SK-N-SH treated with all-trans-retinoic acid at 6 μM for 48 hours (cell line): ENCODE measurements around the gene NCS1.

ENCODE experiments used
- ARNTL ChIP-seq: fragments of 450-650 bp; formaldehyde crosslinking; IDR thresholded peaks from 2 replicates; pipeline ENCODE4 v1.5.0; 2020; ENCODE audit warnings: low read depth, mild to moderate bottlenecking, moderate library complexity, borderline replicate concordance
- CSRNP3 ChIP-seq: fragments of 250-450 bp; sonication (Bioruptor Pico); IDR thresholded peaks from 2 replicates; pipeline ENCODE4 v1.5.1; 2021; ENCODE audit warnings: mild to moderate bottlenecking, moderate library complexity
- ZFP30 ChIP-seq: fragments of 450-650 bp; formaldehyde crosslinking; IDR thresholded peaks from 2 replicates; pipeline ENCODE4 v1.5.0; 2022; ENCODE audit warnings: mild to moderate bottlenecking, moderate library complexity
- ZNF8 ChIP-seq: fragments of 450-650 bp; formaldehyde crosslinking; IDR thresholded peaks from 2 replicates; pipeline ENCODE4 v1.5.0; 2020; ENCODE audit warnings: mild to moderate bottlenecking, moderate library complexity
- TF ChIP-seq, protein P1 (sequence below): fragments of 250-450 bp; sonication (Bioruptor Pico); IDR thresholded peaks from 2 replicates; pipeline ENCODE4 v1.8.0; 2020; ENCODE audit warnings: mild to moderate bottlenecking, moderate library complexity, borderline replicate concordance

DNA sequence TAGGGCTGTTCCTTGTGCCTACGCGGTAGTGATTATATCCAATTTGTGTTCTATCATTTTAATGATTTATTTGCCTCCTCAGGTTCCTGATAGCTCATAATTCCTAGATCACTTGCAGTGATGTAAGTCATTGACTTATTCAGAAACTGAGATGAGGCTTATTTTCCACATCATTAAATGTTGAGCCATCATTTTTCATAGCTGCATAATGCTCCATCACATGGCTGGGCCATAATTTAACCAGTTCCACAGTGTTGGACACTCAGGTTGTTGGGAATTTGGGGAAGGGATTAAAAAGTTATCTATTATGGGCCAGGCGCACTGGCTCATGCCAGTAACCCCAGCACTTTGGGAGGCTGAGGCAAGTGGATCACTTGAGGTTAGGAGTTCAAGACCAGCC lies 57.6 kb downstream of the NCS1 start:
- TF ChIP-seq, protein P1, sequence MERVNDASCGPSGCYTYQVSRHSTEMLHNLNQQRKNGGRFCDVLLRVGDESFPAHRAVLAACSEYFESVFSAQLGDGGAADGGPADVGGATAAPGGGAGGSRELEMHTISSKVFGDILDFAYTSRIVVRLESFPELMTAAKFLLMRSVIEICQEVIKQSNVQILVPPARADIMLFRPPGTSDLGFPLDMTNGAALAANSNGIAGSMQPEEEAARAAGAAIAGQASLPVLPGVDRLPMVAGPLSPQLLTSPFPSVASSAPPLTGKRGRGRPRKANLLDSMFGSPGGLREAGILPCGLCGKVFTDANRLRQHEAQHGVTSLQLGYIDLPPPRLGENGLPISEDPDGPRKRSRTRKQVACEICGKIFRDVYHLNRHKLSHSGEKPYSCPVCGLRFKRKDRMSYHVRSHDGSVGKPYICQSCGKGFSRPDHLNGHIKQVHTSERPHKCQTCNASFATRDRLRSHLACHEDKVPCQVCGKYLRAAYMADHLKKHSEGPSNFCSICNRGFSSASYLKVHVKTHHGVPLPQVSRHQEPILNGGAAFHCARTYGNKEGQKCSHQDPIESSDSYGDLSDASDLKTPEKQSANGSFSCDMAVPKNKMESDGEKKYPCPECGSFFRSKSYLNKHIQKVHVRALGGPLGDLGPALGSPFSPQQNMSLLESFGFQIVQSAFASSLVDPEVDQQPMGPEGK (CRISPR knock-in tag): no peak
- TF ChIP-seq ARNTL (CRISPR knock-in tag) (no peak), ZFP30 (CRISPR knock-in tag) (no peak), ZNF8 (CRISPR knock-in tag) (no peak), CSRNP3 (CRISPR knock-in tag) (no peak)
